ENCODE measurements around the gene CDH4.
A peak's percentile ranks its signal among the peaks of the same experiment; 100 is the strongest.
"Not testable (repeated sequence)": the region's sequence is repeated elsewhere in the genome, so short reads cannot be mapped to it uniquely, and the experiment has no call there.

The CDH4 gene

GRCh38 chr20:61980647-61981583 lies 728.9 kb downstream of the CDH4 start:
- no peak for FAIRE-seq
- no peak for TF ChIP-seq POLR2A (IDR thresholded peaks at IDR 0.05; ENCODE audit: low read depth, low read length)
- DNase-seq (ENCODE audit: insufficient read length, low spot score): peak; percentile 25

- not testable (repeated sequence) for FAIRE-seq; DNase-seq (ENCODE audit: insufficient read length, low spot score)
Observed at GRCh38 chr20:61981691-61982090, 729.6 kb downstream of the CDH4 start.

- no peak for TF ChIP-seq POLR2A (IDR thresholded peaks at IDR 0.05; ENCODE audit: low read depth, low read length)
- no peak for FAIRE-seq
- DNase-seq (ENCODE audit: insufficient read length, low spot score): no peak
Observed at GRCh38 chr20:61982191-61982950, 730.3 kb downstream of the CDH4 start.

GRCh38 chr20:61982951-61983315 lies 730.9 kb downstream of the CDH4 start:
- no peak for TF ChIP-seq POLR2A (IDR thresholded peaks at IDR 0.05; ENCODE audit: low read depth, low read length)
- DNase-seq (ENCODE audit: insufficient read length, low spot score) (no peak), FAIRE-seq (no peak)

- DNase-seq (ENCODE audit: insufficient read length, low spot score) (no peak), FAIRE-seq (no peak)
- no peak for TF ChIP-seq POLR2A (IDR thresholded peaks at IDR 0.05; ENCODE audit: low read depth, low read length)
Observed at GRCh38 chr20:61983965-61984364, 731.9 kb downstream of the CDH4 start.

DNA sequence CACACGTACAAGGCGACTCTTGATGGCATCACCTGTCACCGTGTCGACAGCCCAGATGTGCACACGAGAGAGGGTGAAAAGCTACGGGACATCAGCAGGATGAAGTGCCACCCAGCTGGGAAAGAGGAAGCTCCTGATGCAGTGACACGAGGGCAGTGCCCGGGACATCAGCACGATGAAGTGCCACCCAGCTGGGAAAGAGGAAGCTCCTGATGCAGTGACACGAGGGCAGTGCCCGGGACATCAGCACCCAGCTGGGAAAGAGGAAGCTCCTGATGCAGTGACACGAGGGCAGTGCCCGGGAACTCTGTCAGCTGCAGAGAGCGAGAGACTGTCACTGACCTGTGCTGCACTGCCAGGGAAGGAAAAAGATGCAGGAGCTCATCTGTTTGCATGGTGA lies 732.4 kb downstream of the CDH4 start:
- not testable (repeated sequence) for DNase-seq (ENCODE audit: insufficient read length, low spot score); FAIRE-seq

DNA sequence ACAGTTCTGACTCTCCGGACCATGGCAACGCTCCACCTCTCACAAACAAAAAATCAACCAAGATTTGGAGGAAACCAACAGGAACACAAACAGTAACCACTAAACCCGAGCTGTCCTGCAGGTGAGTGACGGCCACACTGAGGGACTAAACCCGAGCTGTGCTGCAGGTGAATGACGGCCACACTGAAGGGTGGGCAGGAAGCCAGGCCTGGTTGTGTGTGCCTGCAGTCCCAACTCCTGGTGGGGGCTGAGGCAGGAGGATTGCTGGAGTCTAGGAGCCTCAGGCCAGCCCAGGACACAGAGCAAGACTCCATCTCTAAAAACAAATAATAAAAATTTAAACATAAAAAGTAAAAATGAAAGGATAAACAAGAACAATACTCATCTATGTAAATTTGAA lies 733.0 kb downstream of the CDH4 start:
- no peak for FAIRE-seq
- DNase-seq (ENCODE audit: insufficient read length, low spot score): no peak
- TF ChIP-seq POLR2A (IDR thresholded peaks at IDR 0.05; ENCODE audit: low read depth, low read length): no peak

DNA sequence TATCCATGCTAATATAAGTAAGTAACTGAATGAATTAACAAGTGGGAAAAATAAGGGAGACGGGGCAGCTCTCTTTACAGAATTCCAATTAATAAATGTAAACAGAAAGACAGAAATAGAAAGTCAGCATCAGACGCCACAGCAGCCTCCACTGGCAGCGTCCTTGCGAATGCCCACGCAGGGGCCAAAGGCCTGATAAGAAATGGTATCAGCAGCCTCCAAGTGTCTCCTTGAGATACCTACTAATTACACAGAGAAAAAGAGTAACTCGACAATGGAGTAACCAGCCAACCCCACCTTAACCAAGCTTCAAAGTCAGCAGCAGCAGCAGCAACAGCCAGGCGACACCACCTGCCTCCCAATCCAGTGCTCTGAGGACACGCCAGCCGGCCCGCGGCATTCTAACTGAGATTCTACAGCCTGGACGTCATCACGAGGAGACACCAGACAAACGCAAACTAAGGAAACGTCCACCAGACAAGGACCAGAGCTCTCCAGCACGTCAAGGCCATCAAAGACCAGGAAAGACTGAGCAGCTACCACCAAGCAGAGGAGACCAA lies 734.8 kb downstream of the CDH4 start:
- no peak for TF ChIP-seq POLR2A (IDR thresholded peaks at IDR 0.05; ENCODE audit: low read depth, low read length)
- FAIRE-seq (no peak), DNase-seq (ENCODE audit: insufficient read length, low spot score) (no peak)

DNA sequence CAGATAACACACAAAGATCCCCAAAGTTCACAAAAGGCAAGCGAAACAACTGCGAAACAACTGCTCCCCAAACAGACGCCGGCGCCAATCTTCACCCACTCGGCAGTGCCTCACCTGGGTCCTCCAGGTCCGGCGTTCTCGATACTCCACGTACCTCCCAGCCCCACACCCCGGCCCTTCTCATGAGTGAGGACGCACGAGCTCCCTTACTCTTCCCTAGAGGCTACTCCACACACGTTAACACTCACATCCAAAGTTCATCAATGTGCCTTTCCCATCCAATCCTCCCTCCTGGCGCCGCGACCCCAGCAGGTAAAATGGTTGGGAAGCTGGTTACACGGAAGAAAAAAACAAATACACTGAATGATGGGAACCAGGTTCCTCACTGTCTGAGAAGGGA lies 736.6 kb downstream of the CDH4 start:
- DNase-seq (ENCODE audit: insufficient read length, low spot score): no peak
- TF ChIP-seq POLR2A (IDR thresholded peaks at IDR 0.05; ENCODE audit: low read depth, low read length): no peak
- FAIRE-seq: no peak

DNA sequence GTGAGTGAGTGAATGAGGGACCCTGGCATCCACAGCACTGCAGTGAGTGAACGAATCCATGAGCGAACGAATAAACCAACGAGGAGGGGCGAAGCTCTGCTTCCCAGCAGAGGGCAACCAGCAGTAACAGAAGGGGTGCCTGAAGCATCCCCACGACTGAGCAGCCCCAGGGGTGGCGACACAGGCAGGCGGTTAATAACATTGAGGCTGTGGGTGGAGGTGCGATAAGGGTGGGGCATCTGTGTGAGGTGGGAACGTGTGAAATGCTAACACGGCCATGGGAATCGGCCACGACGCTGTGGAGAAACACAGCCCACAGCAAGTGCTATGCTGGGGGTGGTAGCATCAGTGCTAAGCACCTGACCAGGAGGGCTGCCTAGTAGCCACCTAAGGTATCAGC lies 737.7 kb downstream of the CDH4 start:
- no peak for TF ChIP-seq POLR2A (IDR thresholded peaks at IDR 0.05; ENCODE audit: low read depth, low read length)
- DNase-seq (ENCODE audit: insufficient read length, low spot score) (no peak), FAIRE-seq (no peak)

Data from H54 (cell line).